DOHH2 (cell line): Measurements from ENCODE around the gene SH3RF2.

Source experiments
- H3F3A ChIP-seq: fragments of 200-600 bp; sonication (generic), shearing (Covaris generic); 2 replicates; pipeline ENCODE4 v1.6.0; 2016; ENCODE audit warnings: antibody characterized with exemption, mild to moderate bottlenecking; ENCODE audit not compliant: control insufficient read depth, insufficient read depth
- H3K27ac ChIP-seq: fragments of 200-600 bp; sonication (generic); 2 replicates; pipeline ENCODE4 v1.5.1; 2014; ENCODE audit warnings: low read depth, mild to moderate bottlenecking, low read length, moderate library complexity
- H3K27me3 ChIP-seq: fragments of 200-600 bp; sonication (generic); 2 replicates; pipeline ENCODE4 v1.6.1; 2014; ENCODE audit warnings: mild to moderate bottlenecking, low read length, mixed read lengths; ENCODE audit not compliant: control insufficient read depth
- H3K36me3 ChIP-seq: fragments of 200-600 bp; sonication (generic); 2 replicates; pipeline ENCODE4 v1.6.1; 2014; ENCODE audit warnings: mild to moderate bottlenecking, low read length, moderate library complexity, mixed read lengths; ENCODE audit not compliant: control insufficient read depth
- H3K4me1 ChIP-seq: fragments of 200-600 bp; sonication (generic); 2 replicates; pipeline ENCODE4 v1.6.1; 2014; ENCODE audit warnings: mild to moderate bottlenecking, low read length, mixed read lengths; ENCODE audit not compliant: control insufficient read depth
- H3K4me2 ChIP-seq: fragments of 200-600 bp; sonication (generic); 2 replicates; pipeline ENCODE4 v1.6.0; 2014; ENCODE audit warnings: mild to moderate bottlenecking, low read length, moderate library complexity
- H3K4me3 ChIP-seq: fragments of 200-600 bp; sonication (generic); 2 replicates; pipeline ENCODE4 v1.5.1; 2014; ENCODE audit warnings: mild to moderate bottlenecking, low read length, mixed read lengths
- H3K79me2 ChIP-seq: fragments of 200-600 bp; sonication (generic); 2 replicates; pipeline ENCODE4 v1.6.1; 2014; ENCODE audit warnings: mild to moderate bottlenecking, low read length, mixed read lengths; ENCODE audit not compliant: control insufficient read depth
- H3K9me2 ChIP-seq: fragments of 200-600 bp; sonication (generic); replicated peaks from 2 replicates; pipeline ENCODE4 v1.6.1; 2014; ENCODE audit warnings: mild to moderate bottlenecking, low read length, mixed read lengths; ENCODE audit not compliant: control insufficient read depth
- H3K9me3 ChIP-seq: fragments of 200-600 bp; sonication (generic); 2 replicates; pipeline ENCODE4 v1.6.1; 2014; ENCODE audit warnings: antibody characterized with exemption, low read length, mixed read lengths; ENCODE audit not compliant: control insufficient read depth, insufficient read depth
- H4K20me1 ChIP-seq: fragments of 200-600 bp; sonication (generic); 2 replicates; pipeline ENCODE4 v1.6.0; 2014; ENCODE audit warnings: low read depth, mild to moderate bottlenecking, antibody characterized with exemption, low read length, moderate library complexity; ENCODE audit not compliant: control insufficient read depth, insufficient read depth
- CTCF ChIP-seq: fragments of 200-600 bp; sonication (generic); IDR thresholded peaks from one replicate; pipeline ENCODE4 v1.5.1; 2014; ENCODE audit warnings: antibody characterized with exemption, mild to moderate bottlenecking, low read depth, low read length; ENCODE audit not compliant: poor library complexity, severe bottlenecking
- EZH2phosphoT487 ChIP-seq: fragments of 200-600 bp; sonication (generic); IDR thresholded peaks from 2 replicates; pipeline ENCODE4 v1.6.1; 2017; ENCODE audit warnings: borderline replicate concordance, mild to moderate bottlenecking, antibody characterized with exemption, low read length, moderate library complexity, mixed read lengths

The SH3RF2 gene

GRCh38 chr5:146068206-146068605, 131.8 kb downstream of the SH3RF2 start:
- Histone ChIP-seq H3K9me3 (no peaks in the 10 kb centered on the region), H3K27me3 (0 out of 2 replicates have a peak, but pooled peaks cover 4% of the 10 kb centered on the region), H4K20me1 (no peaks in the 10 kb centered on the region), H3K4me1 (no peaks in the 10 kb centered on the region), H3K79me2 (no peaks in the 10 kb centered on the region), H3K4me3 (no peak overlapping the region), H3K9me2 (no peaks in the 10 kb centered on the region), H3K36me3 (no peaks in the 10 kb centered on the region), H3K4me2 (no peak overlapping the region), H3F3A (no peaks in the 10 kb centered on the region), H3K27ac (no peak overlapping the region)
- no peak for TF ChIP-seq CTCF
- no peak for TF ChIP-seq EZH2phosphoT487

- H3K79me2 ChIP-seq, result no peaks in the 10 kb centered on the region
- H3K36me3 ChIP-seq, result no peaks in the 10 kb centered on the region
- H3K27ac ChIP-seq, result no peak overlapping the region
- H3K9me2 ChIP-seq, result no peaks in the 10 kb centered on the region
- TF ChIP-seq EZH2phosphoT487, result no peak
- TF ChIP-seq CTCF, result no peak
- no peak overlapping the region for H3K4me3 ChIP-seq
- no peak overlapping the region for H3K4me2 ChIP-seq
- no peaks in the 10 kb centered on the region for H3K4me1 ChIP-seq
- no peaks in the 10 kb centered on the region for H4K20me1 ChIP-seq
- H3K27me3 ChIP-seq, result 0 out of 2 replicates have a peak, but pooled peaks cover 4% of the 10 kb centered on the region
- no peaks in the 10 kb centered on the region for H3F3A ChIP-seq
- no peaks in the 10 kb centered on the region for H3K9me3 ChIP-seq
Measured at GRCh38 chr5:146068977-146069779, 132.8 kb downstream of the SH3RF2 start.

- no peak overlapping the region for H3K4me2 ChIP-seq
Measured at GRCh38 chr5:146069780-146070099, 133.4 kb downstream of the SH3RF2 start.

More at GRCh38 chr5:146069780-146070099, 133.4 kb downstream of the SH3RF2 start:
- H3K27ac ChIP-seq, result no peak overlapping the region
- H3K27me3 ChIP-seq, result 0 out of 2 replicates have a peak, but pooled peaks cover 4% of the 10 kb centered on the region
- no peaks in the 10 kb centered on the region for H3F3A ChIP-seq
- no peak for TF ChIP-seq CTCF
- TF ChIP-seq EZH2phosphoT487, result no peak
- H3K9me2 ChIP-seq, result no peaks in the 10 kb centered on the region
- no peaks in the 10 kb centered on the region for H3K79me2 ChIP-seq
- no peaks in the 10 kb centered on the region for H3K36me3 ChIP-seq
- no peaks in the 10 kb centered on the region for H3K9me3 ChIP-seq
- no peaks in the 10 kb centered on the region for H4K20me1 ChIP-seq
- no peaks in the 10 kb centered on the region for H3K4me1 ChIP-seq
- H3K4me3 ChIP-seq, result no peak overlapping the region
